Astrocyte of the cerebellum (primary cell): Measurements from ENCODE around the gene PSD.

ENCODE experiments used
- DNase-seq: peaks from one replicate; pipeline ENCODE4 v3.0.0-alpha.2; 2011; ENCODE audit warnings: low read depth
- H3K4me3 ChIP-seq: 2 replicates; pipeline ENCODE4 v1.5.1; 2011; ENCODE audit warnings: mild to moderate bottlenecking, low read depth, low read length, moderate library complexity
- in situ Hi-C: cut with HindIII; loops from 2 replicates; pipeline ENCODE4 v1.10.0; 2017; ENCODE audit warnings: low sequenced_read_pairs
- TF ChIP-seq, protein P1 (sequence below): IDR thresholded peaks from 2 replicates; pipeline ENCODE4 v1.5.1; 2012; ENCODE audit warnings: low read length, low read depth, moderate library complexity, mild to moderate bottlenecking; ENCODE audit errors: missing control alignments

PSD gene

DNA sequence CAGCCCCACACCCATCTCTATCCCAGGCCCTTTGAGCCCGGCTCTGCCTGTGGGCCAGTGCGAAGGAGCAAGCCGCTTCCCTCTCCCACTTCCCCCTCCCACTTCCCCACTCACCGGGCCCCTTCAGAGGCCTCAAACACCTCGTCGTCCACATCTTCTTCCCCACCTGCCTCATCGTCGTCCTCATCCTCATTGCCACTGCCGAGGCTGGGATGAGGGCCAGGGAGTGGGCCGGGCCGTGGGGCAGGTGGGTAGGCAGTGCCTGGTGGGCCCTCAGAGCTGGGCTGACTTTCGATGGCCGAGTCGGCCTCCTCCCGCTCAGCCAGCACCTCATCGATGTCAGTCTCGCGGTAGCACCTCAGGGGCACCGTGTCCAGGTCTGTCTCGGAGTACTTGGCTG, 3.8 kb downstream of the PSD start:
- no peak overlapping the region for H3K4me3 ChIP-seq
- no peak for DNase-seq
- in situ Hi-C loops = no loop called here
- TF ChIP-seq, protein P1, sequence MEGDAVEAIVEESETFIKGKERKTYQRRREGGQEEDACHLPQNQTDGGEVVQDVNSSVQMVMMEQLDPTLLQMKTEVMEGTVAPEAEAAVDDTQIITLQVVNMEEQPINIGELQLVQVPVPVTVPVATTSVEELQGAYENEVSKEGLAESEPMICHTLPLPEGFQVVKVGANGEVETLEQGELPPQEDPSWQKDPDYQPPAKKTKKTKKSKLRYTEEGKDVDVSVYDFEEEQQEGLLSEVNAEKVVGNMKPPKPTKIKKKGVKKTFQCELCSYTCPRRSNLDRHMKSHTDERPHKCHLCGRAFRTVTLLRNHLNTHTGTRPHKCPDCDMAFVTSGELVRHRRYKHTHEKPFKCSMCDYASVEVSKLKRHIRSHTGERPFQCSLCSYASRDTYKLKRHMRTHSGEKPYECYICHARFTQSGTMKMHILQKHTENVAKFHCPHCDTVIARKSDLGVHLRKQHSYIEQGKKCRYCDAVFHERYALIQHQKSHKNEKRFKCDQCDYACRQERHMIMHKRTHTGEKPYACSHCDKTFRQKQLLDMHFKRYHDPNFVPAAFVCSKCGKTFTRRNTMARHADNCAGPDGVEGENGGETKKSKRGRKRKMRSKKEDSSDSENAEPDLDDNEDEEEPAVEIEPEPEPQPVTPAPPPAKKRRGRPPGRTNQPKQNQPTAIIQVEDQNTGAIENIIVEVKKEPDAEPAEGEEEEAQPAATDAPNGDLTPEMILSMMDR = no peak

DNA sequence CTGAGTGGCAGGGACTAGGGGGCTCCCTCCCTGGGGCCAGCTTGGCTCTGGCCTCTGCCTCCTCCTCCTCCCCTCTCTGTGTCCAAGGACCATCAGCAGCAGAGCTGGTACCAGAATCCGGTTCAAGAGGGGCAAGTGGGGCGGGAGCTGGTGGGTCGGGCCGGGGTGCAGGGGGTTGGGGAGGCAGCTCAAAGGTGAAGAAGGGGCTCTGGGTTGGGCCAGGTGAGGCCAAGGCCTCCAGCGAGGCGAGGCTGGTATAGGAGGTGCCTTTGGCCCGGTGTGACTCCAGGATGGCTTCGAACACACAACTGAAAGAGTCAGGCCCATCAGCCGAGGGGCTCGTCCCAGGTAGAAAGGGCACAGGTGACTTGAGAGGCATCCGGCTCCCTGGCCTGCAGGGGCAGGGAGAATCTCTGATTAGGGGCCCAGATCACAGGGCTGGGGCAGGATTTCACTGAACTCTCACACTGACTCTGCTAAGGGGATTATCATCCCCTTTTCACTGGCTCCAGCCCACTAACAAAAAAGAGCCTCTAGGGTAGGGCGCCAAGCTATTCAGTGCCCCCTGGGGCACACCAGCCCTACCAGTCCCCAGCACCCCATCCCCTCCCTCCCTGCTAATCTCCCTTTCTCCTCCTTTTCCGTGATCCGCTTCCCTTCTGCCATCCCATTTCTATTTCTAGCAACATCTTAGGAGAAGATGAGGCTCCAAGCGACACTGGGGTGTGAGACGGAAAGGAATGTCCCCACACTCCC, 4.6 kb downstream of the PSD start:
- in situ Hi-C loops = no loop called here
- DNase-seq = no peak
- no peak overlapping the region for H3K4me3 ChIP-seq
- TF ChIP-seq, protein P1 = no peak

GRCh38 chr10:102413053-102413705, 5.4 kb downstream of the PSD start:
- DNase-seq = no peak
- in situ Hi-C loops = no loop called here
- H3K4me3 ChIP-seq = no peak overlapping the region
- TF ChIP-seq, protein P1 = no peak

DNA sequence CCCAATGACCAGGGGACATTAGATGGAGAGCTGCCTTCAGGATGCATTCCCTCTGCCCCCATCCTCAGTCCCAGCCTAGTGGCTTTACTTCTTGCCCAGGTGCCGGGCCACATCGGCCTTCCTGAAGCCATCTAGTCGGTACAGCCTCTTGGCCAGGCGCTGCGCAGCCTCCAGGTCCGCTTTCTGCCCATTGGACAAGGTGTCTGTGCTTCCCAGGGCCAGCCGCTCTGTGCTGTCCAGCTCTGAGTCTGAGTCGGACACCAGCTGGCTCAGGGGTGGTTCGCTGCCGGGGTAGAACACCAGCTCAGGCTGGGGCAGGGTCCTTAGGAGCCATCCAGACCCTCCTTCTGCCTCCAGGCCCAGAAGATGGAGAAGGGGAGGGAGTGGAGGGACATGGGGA, 6.3 kb downstream of the PSD start:
- DNase-seq = no peak
- TF ChIP-seq, protein P1 = no peak
- no peak overlapping the region for H3K4me3 ChIP-seq
- in situ Hi-C loops = no loop called here

- no peak overlapping the region for H3K4me3 ChIP-seq
- TF ChIP-seq, protein P1 = no peak
- no peak for DNase-seq
- in situ Hi-C loops = no loop called here
These were observed 7.0 kb downstream of the PSD start for GRCh38 chr10:102411341-102412255.

DNA sequence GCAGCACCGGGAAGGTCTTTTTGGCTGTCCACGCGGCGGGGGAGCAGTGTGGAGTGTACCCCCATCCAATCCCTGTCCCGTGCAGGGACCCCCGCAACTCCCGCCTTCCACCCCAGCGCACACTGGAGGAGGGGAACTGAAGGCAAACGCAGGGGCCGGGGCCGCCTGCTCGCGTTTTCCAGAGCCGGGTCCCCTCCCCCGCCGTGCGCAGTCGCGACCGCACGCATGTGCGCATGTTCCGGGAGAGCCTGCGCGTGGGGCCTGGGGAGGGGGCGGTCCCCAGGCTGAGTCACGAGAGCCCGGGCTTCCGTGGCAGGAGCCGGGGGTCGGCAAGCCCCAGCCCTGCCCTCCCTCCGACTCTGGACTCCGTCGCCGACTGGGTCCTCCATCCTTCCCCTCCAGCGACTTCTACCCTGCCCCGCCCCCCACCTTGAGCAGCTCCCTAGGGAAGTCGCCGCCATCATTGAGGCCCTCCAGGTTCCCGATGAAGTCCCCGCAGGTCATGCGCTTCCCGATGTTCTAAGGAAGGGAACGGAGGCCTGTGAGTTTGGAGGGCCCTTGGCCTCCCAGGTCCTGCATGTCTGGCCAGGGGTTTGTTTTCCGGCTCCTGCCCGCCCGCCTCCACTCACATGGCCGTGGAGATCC, 8.0 kb downstream of the PSD start:
- in situ Hi-C loops = no loop called here
- H3K4me3 ChIP-seq = peak overlapping the region; percentile 32
- TF ChIP-seq, protein P1 = no peak
- no peak for DNase-seq
